Testis (tissue), 3 donors: ENCODE measurements around the gene ITPKB. TPM values are rescaled to one million over a fixed set of nuclear protein-coding genes. Genes with fewer than 3 reads are reported as not detected.
A peak's percentile ranks its signal among the peaks of the same experiment; 100 is the strongest.

Experiments
- DNase-seq: peaks from one replicate; pipeline ENCODE4 v3.0.0-alpha.2; 2019
- H3K27ac ChIP-seq, 2 donors: fragments of 200-600 bp; sonication (generic); one replicate each; pipeline ENCODE4 v1.5.1; 2019
- H3K27me3 ChIP-seq: fragments of 200-600 bp; sonication (generic); one replicate; pipeline ENCODE4 v1.5.1; 2019
- H3K36me3 ChIP-seq: fragments of 200-600 bp; sonication (generic); one replicate; pipeline ENCODE4 v1.5.1; 2017; ENCODE audit warnings: low read depth; ENCODE audit errors: missing control alignments
- H3K4me1 ChIP-seq: fragments of 200-600 bp; sonication (generic); one replicate; pipeline ENCODE4 v1.5.1; 2019
- H3K4me3 ChIP-seq, 2 donors: fragments of 200-600 bp; sonication (generic); one replicate each; pipeline ENCODE4 v1.5.1; 2017 to 2019
- H3K9me3 ChIP-seq: fragments of 200-600 bp; sonication (generic); one replicate; pipeline ENCODE4 v1.5.1; 2017
- CTCF ChIP-seq, 3 experiments: fragments of 450-650 bp in 2 of 3; fragments of 200-600 bp in 1 of 3; sonication (generic) in 1 of 3; IDR thresholded peaks; one replicate each; pipeline ENCODE4 v1.5.1; 2016 to 2019; ENCODE audit warnings: antibody characterized with exemption in 3 of 3, mild to moderate bottlenecking in 2 of 3, moderate library complexity in 1 of 3
- POLR2A ChIP-seq: fragments of 450-650 bp; IDR thresholded peaks from one replicate; pipeline ENCODE4 v1.6.1; 2017; ENCODE audit warnings: antibody characterized with exemption, mild to moderate bottlenecking, moderate library complexity
- WGBS, 2 donors: methylation state at CpG; one replicate each; pipeline ENCODE4 v1.1.5; 2018; 5-methylcytosine and 5-hydroxymethylcytosine counted together
- intact Hi-C: fragments of 100-400 bp; cut with DNase I; formaldehyde crosslinking; loops from one replicate; pipeline ENCODE4 v1.15.1; 2023; ENCODE audit warnings: low total_unique reads
- polyA plus RNA-seq: library from polyadenylated mRNA; stranded (reverse); fragments of 350-450 nt; fragmentation: Illumina TruSeq; extraction: RNeasy Lipid Tissue Mini Kit (QIAGEN cat#74804); gene quantifications from one replicate; pipeline ENCODE4 v1.2.3, GENCODE V29; 2014; ENCODE audit warnings: low read depth, low replicate concordance; ENCODE audit not compliant: insufficient read depth
- total RNA-seq, 2 donors: library from RNA; depleted of rRNA; stranded (reverse); fragments of >200 nt; gene quantifications; one replicate each; pipeline ENCODE4 v1.2.3, GENCODE V29; 2016

ITPKB gene
- total and polyA plus RNA-seq, 3 donors from 2014 or later, result 11.4 to 18.0 (median 13.5) TPM

GRCh38 chr1:226736001-226736907, 2.8 kb downstream of the ITPKB start:
- TF ChIP-seq POLR2A (no peak), CTCF (IDR thresholded peaks at IDR 0.05) (no peak)
- intact Hi-C loops, result loop anchor here (10.0 kb wide), 1 partner anchor 91 kb away; no protein-coding TSS in a partner anchor
- no peaks in the 10 kb centered on the region for H3K9me3 ChIP-seq
- peak overlapping the region in 1 of 2 donors; percentile 80 for H3K4me3 ChIP-seq
- H3K27me3 ChIP-seq, result no peaks in the 10 kb centered on the region
- DNase-seq, result no peak
- H3K4me1 ChIP-seq, result peaks cover 20% of the 10 kb centered on the region
- H3K27ac ChIP-seq, result peak overlapping the region; percentile 31 to 80
- WGBS, 2 donors, result 46 to 61% methylated on average over 10 to 39 of the region's 39 CpGs
- H3K36me3 ChIP-seq, result no peaks in the 10 kb centered on the region

GRCh38 chr1:226735576-226735975, 3.5 kb downstream of the ITPKB start:
- Histone ChIP-seq H3K4me1 (peaks cover 20% of the 10 kb centered on the region), H3K9me3 (no peaks in the 10 kb centered on the region), H3K27me3 (no peaks in the 10 kb centered on the region), H3K36me3 (no peaks in the 10 kb centered on the region), H3K27ac (no peak overlapping the region), H3K4me3 (no peak overlapping the region)
- intact Hi-C loops, result loop anchor here (10.0 kb wide), 1 partner anchor 91 kb away; no protein-coding TSS in a partner anchor
- 73 to 90% methylated on average over 6 to 11 of the region's 12 CpGs for WGBS, 2 donors
- TF ChIP-seq CTCF (IDR thresholded peaks at IDR 0.05), result no peak
- no peak for TF ChIP-seq POLR2A
- no peak for DNase-seq

- no peak for TF ChIP-seq POLR2A
- TF ChIP-seq CTCF (IDR thresholded peaks at IDR 0.05), result no peak
- WGBS, 2 donors, result 81 to 91% methylated on average over 3 of the region's 3 CpGs
Observed at GRCh38 chr1:226734611-226735153, 4.4 kb downstream of the ITPKB start.

GRCh38 chr1:226733876-226734275, 5.2 kb downstream of the ITPKB start:
- no peaks in the 10 kb centered on the region for H3K27me3 ChIP-seq
- H3K4me3 ChIP-seq, result no peak overlapping the region
- no peaks in the 10 kb centered on the region for H3K36me3 ChIP-seq
- H3K9me3 ChIP-seq, result no peaks in the 10 kb centered on the region
- H3K4me1 ChIP-seq, result peaks cover 11% of the 10 kb centered on the region
- intact Hi-C loops, result loop anchor here (10.0 kb wide), 1 partner anchor 89 kb away; no protein-coding TSS in a partner anchor
- TF ChIP-seq POLR2A (no peak), CTCF (IDR thresholded peaks at IDR 0.05) (no peak)
- WGBS, 2 donors, result 86 to 98% methylated on average over 4 of the region's 4 CpGs
- DNase-seq, result no peak
- no peak overlapping the region for H3K27ac ChIP-seq

More at GRCh38 chr1:226734611-226735153, 4.4 kb downstream of the ITPKB start:
- peak overlapping the region in 1 of 2 donors; percentile 10 for H3K27ac ChIP-seq
- H3K4me3 ChIP-seq, result no peak overlapping the region
- intact Hi-C loops, result loop anchor here (10.0 kb wide), 1 partner anchor 90 kb away; no protein-coding TSS in a partner anchor
- no peak for DNase-seq
- H3K9me3 ChIP-seq, result no peaks in the 10 kb centered on the region
- H3K4me1 ChIP-seq, result peaks cover 14% of the 10 kb centered on the region
- H3K27me3 ChIP-seq, result no peaks in the 10 kb centered on the region
- H3K36me3 ChIP-seq, result no peaks in the 10 kb centered on the region
